ENCODE results near the gene TNFAIP3.

The TNFAIP3 gene

GRCh38 chr6:137849981-137850714, 16.9 kb upstream of the TNFAIP3 start (continued):
- no peak for TF ChIP-seq OSR1 (CRISPR knock-in tag; IDR thresholded peaks at IDR 0.05)
- no peak for TF ChIP-seq CSDC2 (CRISPR knock-in tag; IDR thresholded peaks at IDR 0.05)

DNA sequence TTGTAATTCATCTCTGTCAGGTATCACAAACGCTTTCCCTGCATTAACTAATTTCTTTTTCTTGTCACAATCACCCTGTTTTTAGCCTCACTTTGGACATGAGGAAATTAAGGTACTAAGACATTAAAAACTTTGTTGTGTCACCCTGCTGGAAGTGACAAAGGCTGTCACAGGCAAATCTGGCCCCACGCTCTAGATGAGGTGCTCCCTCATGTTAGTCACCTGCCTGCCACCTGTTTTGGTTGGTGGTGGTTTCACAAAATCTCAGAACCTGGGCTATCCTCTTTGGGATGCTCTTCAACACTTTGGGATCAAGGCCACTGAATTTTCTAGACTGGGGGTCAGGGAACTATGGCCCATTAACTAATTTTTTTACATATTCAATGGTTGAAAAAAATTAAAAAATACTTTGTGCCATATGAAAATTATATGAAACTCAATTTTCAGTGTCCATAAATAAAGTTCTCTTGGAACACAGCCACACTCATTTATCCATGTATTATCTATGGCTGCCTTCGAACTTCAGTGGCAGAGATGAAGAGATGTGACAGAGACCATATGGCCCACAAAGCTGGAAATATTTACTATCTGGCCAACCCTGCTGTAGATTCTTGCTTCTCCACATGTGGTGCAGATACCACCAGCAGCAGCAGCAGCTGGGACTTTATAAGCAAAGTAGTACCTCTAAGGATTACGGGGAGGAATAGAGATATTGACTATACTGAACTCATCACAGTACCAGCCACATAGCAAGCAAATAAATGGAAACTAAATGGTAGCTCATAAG, 16.1 kb upstream of the TNFAIP3 start:
- TF ChIP-seq ZNF8 (CRISPR knock-in tag; IDR thresholded peaks at IDR 0.05) (no peak), ZNF565 (CRISPR knock-in tag; conservative IDR thresholded peaks at IDR 0.05; ENCODE audit: low read depth) (no peak), CREB5 (CRISPR knock-in tag; IDR thresholded peaks at IDR 0.05; ENCODE audit: low read depth) (no peak), ZC3H10 (CRISPR knock-in tag; IDR thresholded peaks at IDR 0.05) (no peak), ZNF70 (CRISPR knock-in tag; IDR thresholded peaks at IDR 0.05) (no peak), OSR1 (CRISPR knock-in tag; IDR thresholded peaks at IDR 0.05) (no peak), SNAI2 (CRISPR knock-in tag; IDR thresholded peaks at IDR 0.05) (no peak), RARB (CRISPR knock-in tag; IDR thresholded peaks at IDR 0.05) (no peak)
- TF ChIP-seq, protein P1, sequence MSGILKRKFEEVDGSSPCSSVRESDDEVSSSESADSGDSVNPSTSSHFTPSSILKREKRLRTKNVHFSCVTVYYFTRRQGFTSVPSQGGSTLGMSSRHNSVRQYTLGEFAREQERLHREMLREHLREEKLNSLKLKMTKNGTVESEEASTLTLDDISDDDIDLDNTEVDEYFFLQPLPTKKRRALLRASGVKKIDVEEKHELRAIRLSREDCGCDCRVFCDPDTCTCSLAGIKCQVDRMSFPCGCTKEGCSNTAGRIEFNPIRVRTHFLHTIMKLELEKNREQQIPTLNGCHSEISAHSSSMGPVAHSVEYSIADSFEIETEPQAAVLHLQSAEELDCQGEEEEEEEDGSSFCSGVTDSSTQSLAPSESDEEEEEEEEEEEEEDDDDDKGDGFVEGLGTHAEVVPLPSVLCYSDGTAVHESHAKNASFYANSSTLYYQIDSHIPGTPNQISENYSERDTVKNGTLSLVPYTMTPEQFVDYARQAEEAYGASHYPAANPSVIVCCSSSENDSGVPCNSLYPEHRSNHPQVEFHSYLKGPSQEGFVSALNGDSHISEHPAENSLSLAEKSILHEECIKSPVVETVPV (CRISPR knock-in tag; IDR thresholded peaks at IDR 0.05): no peak

DNA sequence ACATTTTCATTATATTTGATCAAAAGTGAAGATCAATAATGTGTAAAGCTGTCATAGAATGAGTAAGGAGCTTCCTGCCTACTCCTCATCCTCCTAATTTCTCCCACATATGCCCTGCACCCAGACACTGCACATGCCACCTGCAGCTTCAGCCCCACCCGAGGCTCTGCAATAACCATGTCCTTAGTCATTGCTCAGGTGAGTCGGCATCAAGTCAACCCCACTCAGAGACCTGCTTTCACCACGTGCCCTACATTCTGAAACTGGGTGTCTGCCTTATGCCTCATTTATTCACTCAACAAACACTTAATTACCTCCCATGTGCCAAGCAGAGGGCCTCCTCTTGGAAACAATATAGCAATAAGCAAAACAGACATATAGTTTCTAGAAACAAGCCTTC, 15.4 kb upstream of the TNFAIP3 start:
- no peak for TF ChIP-seq ZNF565 (CRISPR knock-in tag; conservative IDR thresholded peaks at IDR 0.05; ENCODE audit: low read depth)
- no peak for TF ChIP-seq ZNF70 (CRISPR knock-in tag; IDR thresholded peaks at IDR 0.05)
- TF ChIP-seq ISL1 (CRISPR knock-in tag; IDR thresholded peaks at IDR 0.05): no peak
- TF ChIP-seq GLIS3 (CRISPR knock-in tag; IDR thresholded peaks at IDR 0.05): no peak
- TF ChIP-seq ZFP30 (CRISPR knock-in tag; IDR thresholded peaks at IDR 0.05): no peak
- TF ChIP-seq ZNF8 (CRISPR knock-in tag; IDR thresholded peaks at IDR 0.05): no peak
- no peak for TF ChIP-seq ZFP3 (CRISPR knock-in tag; IDR thresholded peaks at IDR 0.05)
- no peak for TF ChIP-seq TOX (CRISPR knock-in tag; IDR thresholded peaks at IDR 0.05; ENCODE audit: borderline replicate concordance)
- no peak for ATAC-seq

More for the DNA sequence above, 16.1 kb upstream of the TNFAIP3 start:
- ATAC-seq: no peak

DNA sequence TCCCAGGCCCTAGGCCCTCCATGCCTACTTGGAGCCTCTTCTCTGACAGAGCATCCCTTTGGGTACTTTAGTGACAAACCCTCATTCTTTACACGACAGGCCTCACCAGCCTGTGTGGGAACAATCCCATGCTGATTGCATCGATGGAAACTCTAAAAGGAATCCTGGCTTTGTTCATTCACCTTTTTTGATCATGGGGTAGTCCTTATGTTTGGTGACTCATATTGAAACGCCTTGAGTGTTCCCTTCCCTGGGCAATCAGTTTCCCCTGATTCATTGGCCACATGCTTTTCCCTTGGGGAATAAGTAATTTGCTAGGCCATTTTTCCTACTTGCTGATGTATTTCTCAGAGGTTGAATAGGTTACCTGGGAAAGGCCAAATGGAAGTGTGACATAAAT, 14.7 kb upstream of the TNFAIP3 start:
- ATAC-seq: no peak
- no peak for TF ChIP-seq ZC3H10 (CRISPR knock-in tag; IDR thresholded peaks at IDR 0.05)
- TF ChIP-seq GLIS3 (CRISPR knock-in tag; IDR thresholded peaks at IDR 0.05): no peak
- no peak for TF ChIP-seq TOX (CRISPR knock-in tag; IDR thresholded peaks at IDR 0.05; ENCODE audit: borderline replicate concordance)
- TF ChIP-seq SNAI2 (CRISPR knock-in tag; IDR thresholded peaks at IDR 0.05): no peak
- TF ChIP-seq TSHZ2 (CRISPR knock-in tag; IDR thresholded peaks at IDR 0.05): no peak
- TF ChIP-seq CREB5 (CRISPR knock-in tag; IDR thresholded peaks at IDR 0.05; ENCODE audit: low read depth): no peak
- TF ChIP-seq ESRRG (CRISPR knock-in tag; IDR thresholded peaks at IDR 0.05): no peak
- TF ChIP-seq BACH2 (CRISPR knock-in tag; IDR thresholded peaks at IDR 0.05; ENCODE audit: borderline replicate concordance): no peak
- TF ChIP-seq, protein P2, sequence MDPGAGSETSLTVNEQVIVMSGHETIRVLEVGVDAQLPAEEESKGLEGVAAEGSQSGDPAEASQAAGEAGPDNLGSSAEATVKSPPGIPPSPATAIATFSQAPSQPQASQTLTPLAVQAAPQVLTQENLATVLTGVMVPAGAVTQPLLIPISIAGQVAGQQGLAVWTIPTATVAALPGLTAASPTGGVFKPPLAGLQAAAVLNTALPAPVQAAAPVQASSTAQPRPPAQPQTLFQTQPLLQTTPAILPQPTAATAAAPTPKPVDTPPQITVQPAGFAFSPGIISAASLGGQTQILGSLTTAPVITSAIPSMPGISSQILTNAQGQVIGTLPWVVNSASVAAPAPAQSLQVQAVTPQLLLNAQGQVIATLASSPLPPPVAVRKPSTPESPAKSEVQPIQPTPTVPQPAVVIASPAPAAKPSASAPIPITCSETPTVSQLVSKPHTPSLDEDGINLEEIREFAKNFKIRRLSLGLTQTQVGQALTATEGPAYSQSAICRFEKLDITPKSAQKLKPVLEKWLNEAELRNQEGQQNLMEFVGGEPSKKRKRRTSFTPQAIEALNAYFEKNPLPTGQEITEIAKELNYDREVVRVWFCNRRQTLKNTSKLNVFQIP (CRISPR knock-in tag; IDR thresholded peaks at IDR 0.05; ENCODE audit: borderline replicate concordance, low read depth): no peak
- no peak for TF ChIP-seq ZFP30 (CRISPR knock-in tag; IDR thresholded peaks at IDR 0.05)
- TF ChIP-seq ISL1 (CRISPR knock-in tag; IDR thresholded peaks at IDR 0.05): no peak

All from SK-N-SH treated with all-trans-retinoic acid at 6 μM for 48 hours (cell line).